ENCODE data around the gene CCDC24. TPM values are rescaled to one million over a fixed set of nuclear protein-coding genes. Genes with fewer than 3 reads are reported as not detected.

Gene CCDC24
- total and polyA plus RNA-seq, 2 of the 13 experiments (the other 11 are each of a cell fraction or from before 2014, with no cell fraction given), result 1.4 to 2.9 TPM

GRCh38 chr1:43980255-43981134 is 10.9 kb upstream of the CCDC24 start (continued):
- TF ChIP-seq ZNF318 (CRISPR knock-in tag; IDR thresholded peaks at IDR 0.05), result no peak
- TF ChIP-seq, protein P1, sequence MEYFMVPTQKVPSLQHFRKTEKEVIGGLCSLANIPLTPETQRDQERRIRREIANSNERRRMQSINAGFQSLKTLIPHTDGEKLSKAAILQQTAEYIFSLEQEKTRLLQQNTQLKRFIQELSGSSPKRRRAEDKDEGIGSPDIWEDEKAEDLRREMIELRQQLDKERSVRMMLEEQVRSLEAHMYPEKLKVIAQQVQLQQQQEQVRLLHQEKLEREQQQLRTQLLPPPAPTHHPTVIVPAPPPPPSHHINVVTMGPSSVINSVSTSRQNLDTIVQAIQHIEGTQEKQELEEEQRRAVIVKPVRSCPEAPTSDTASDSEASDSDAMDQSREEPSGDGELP (IDR thresholded peaks at IDR 0.05; ENCODE audit: borderline replicate concordance, low read depth), result no peak
- TF ChIP-seq KLF12 (CRISPR knock-in tag; IDR thresholded peaks at IDR 0.05; ENCODE audit: borderline replicate concordance), result no peak
- no peak for TF ChIP-seq AGO1 (IDR thresholded peaks at IDR 0.05; ENCODE audit: low read depth, low read length, poor library complexity, severe bottlenecking)
- no peak; the same call in 1 of the 2 replicates for TF ChIP-seq FOXA3 (CRISPR knock-in tag; IDR thresholded peaks at IDR 0.05)
- TF ChIP-seq GATAD2A (CRISPR knock-in tag; IDR thresholded peaks at IDR 0.05), result peak; percentile 53; the same call in 1 of the 2 replicates
- TF ChIP-seq NAIF1 (CRISPR knock-in tag; IDR thresholded peaks at IDR 0.05; ENCODE audit: borderline replicate concordance), result no peak
- TF ChIP-seq ARNT2 (CRISPR knock-in tag; IDR thresholded peaks at IDR 0.05; ENCODE audit: low read depth), result no peak
- TF ChIP-seq RXRA (CRISPR knock-in tag; IDR thresholded peaks at IDR 0.05), result no peak
- TF ChIP-seq CHCHD3 (CRISPR knock-in tag; IDR thresholded peaks at IDR 0.05), result no peak
- no peak for TF ChIP-seq SMC3 (IDR thresholded peaks at IDR 0.05; ENCODE audit: low read length)
- no peak for TF ChIP-seq ZBTB33 (CRISPR knock-in tag; IDR thresholded peaks at IDR 0.05)
- no peak for TF ChIP-seq ZKSCAN5 (CRISPR knock-in tag; IDR thresholded peaks at IDR 0.05)
- TF ChIP-seq TCF7L2 (IDR thresholded peaks at IDR 0.05; ENCODE audit: low read depth, low read length), result no peak
- no peak; the same call in 1 of the 2 replicates for TF ChIP-seq ZFY (CRISPR knock-in tag; IDR thresholded peaks at IDR 0.05)
- TF ChIP-seq PHF21A (CRISPR knock-in tag; IDR thresholded peaks at IDR 0.05), result 0 out of 2 replicates have a peak, but pooled peaks have one; percentile 2

Measured in HepG2 (cell line).